Endothelial cell of umbilical vein (primary cell): Measurements from ENCODE around the gene TYRO3. TPM values are rescaled to one million over a fixed set of nuclear protein-coding genes. Genes with fewer than 3 reads are reported as not detected.
A peak's percentile ranks its signal among the peaks of the same experiment; 100 is the strongest.

Source experiments
- BruUV-seq: library from RNA; stranded (reverse); fragments of 400-500 nt; replicated peaks from 2 replicates; lab custom pipeline; 2021; lab: Mats Ljungman, UMichigan
- CTCF ChIA-PET: fragments of 300-600, 350-600 bp; sonication (Branson Sonifier 250); formaldehyde crosslinking; loops from one replicate; lab custom pipeline; 2021; ENCODE audit warnings: antibody characterized with exemption, inconsistent platforms; lab: Charles Lee
- POLR2A ChIA-PET: fragments of 300-600, 350-600 bp; sonication (Branson Sonifier 250); formaldehyde crosslinking; loops from one replicate; lab custom pipeline; 2021; ENCODE audit warnings: antibody characterized with exemption, inconsistent platforms; lab: Charles Lee
- DNase-seq: peaks from one replicate; pipeline ENCODE4 v3.0.0-alpha.2; 2011; ENCODE audit warnings: low read depth, low spot score
- FAIRE-seq: peaks from 2 replicates; lab custom pipeline; 2011; peaks lifted over from hg19 to GRCh38; lab: Jason Lieb, UNC
- H2AFZ ChIP-seq: 2 replicates; pipeline ENCODE4 v1.6.0; 2012; ENCODE audit warnings: low read depth, low read length, control low read depth, inconsistent platforms
- H3K27ac ChIP-seq: 2 replicates; pipeline ENCODE4 v1.5.1; 2011; ENCODE audit warnings: low read depth, mild to moderate bottlenecking, control low read depth, low read length, moderate library complexity; ENCODE audit not compliant: insufficient read depth
- H3K27me3 ChIP-seq, 2 experiments: 2 replicates each; pipeline versions ENCODE4 v1.6.0 to v1.6.1; 2011; ENCODE audit warnings: low read length in 2 of 2, mixed read lengths in 1 of 2; ENCODE audit not compliant: control insufficient read depth in 2 of 2, insufficient read depth in 2 of 2
- H3K36me3 ChIP-seq, 2 experiments: 2 replicates in 1 of 2; 3 replicates in 1 of 2; pipeline ENCODE4 v1.5.1; 2011; ENCODE audit warnings: low read length in 2 of 2, mild to moderate bottlenecking in 1 of 2, moderate library complexity in 1 of 2; ENCODE audit not compliant: control insufficient read depth in 2 of 2, insufficient read depth in 2 of 2; ENCODE audit errors: extremely low read depth in 1 of 2
- H3K4me1 ChIP-seq: 3 replicates; pipeline ENCODE4 v1.5.1; 2011; ENCODE audit warnings: mild to moderate bottlenecking, low read length; ENCODE audit not compliant: control insufficient read depth, insufficient read depth; ENCODE audit errors: extremely low read depth
- H3K4me2 ChIP-seq: 2 replicates; pipeline ENCODE4 v1.6.1; 2011; ENCODE audit warnings: low read length, control low read depth, mixed read lengths; ENCODE audit not compliant: insufficient read depth
- H3K4me3 ChIP-seq, 3 experiments: fragments of 200-600 bp in 1 of 3; sonication (generic), shearing (Covaris generic) in 1 of 3; replicated peaks in 1 of 3; 2 replicates each; pipeline ENCODE4 v1.5.1; 2011 to 2016; ENCODE audit warnings: control low read depth in 3 of 3, low read length in 3 of 3, mild to moderate bottlenecking in 2 of 3, inconsistent platforms in 1 of 3, low read depth in 1 of 3, moderate library complexity in 1 of 3; ENCODE audit not compliant: insufficient read depth in 1 of 3
- H3K79me2 ChIP-seq: 2 replicates; pipeline ENCODE4 v1.6.0; 2012; ENCODE audit warnings: low read length, inconsistent platforms; ENCODE audit not compliant: control insufficient read depth, insufficient read depth
- H3K9ac ChIP-seq: replicated peaks from 2 replicates; pipeline ENCODE3; 2011; ENCODE audit warnings: low read length, control low read depth; ENCODE audit not compliant: insufficient read depth; ENCODE audit errors: extremely low read depth
- H3K9me1 ChIP-seq: replicated peaks from 3 replicates; pipeline ENCODE4 v1.6.0; 2011; ENCODE audit warnings: mild to moderate bottlenecking, low read length; ENCODE audit not compliant: control insufficient read depth, insufficient read depth; ENCODE audit errors: extremely low read depth
- H3K9me3 ChIP-seq: replicated peaks from 2 replicates; pipeline ENCODE4 v1.5.1; 2012; ENCODE audit warnings: low read length, inconsistent platforms; ENCODE audit not compliant: control insufficient read depth, insufficient read depth
- H4K20me1 ChIP-seq: replicated peaks from 2 replicates; pipeline ENCODE3; 2011; ENCODE audit warnings: mild to moderate bottlenecking, low read length; ENCODE audit not compliant: control insufficient read depth, insufficient read depth; ENCODE audit errors: extremely low read depth
- CTCF ChIP-seq, 2 donors: IDR thresholded peaks; 1 replicate in 1 of 2; 2 replicates in 1 of 2; pipeline ENCODE4 v1.5.1; 2011; ENCODE audit warnings: low read length in 2 of 2, mild to moderate bottlenecking in 2 of 2, moderate library complexity in 2 of 2, control low read depth in 1 of 2, inconsistent platforms in 1 of 2, low read depth in 1 of 2; ENCODE audit not compliant: insufficient read depth in 1 of 2; ENCODE audit errors: extremely low read depth in 1 of 2
- EZH2 ChIP-seq: IDR thresholded peaks from 2 replicates; pipeline ENCODE4 v1.6.1; 2012; ENCODE audit warnings: borderline replicate concordance, low read depth, mild to moderate bottlenecking, moderate library complexity, low read length, inconsistent platforms; ENCODE audit not compliant: severe bottlenecking
- FOS ChIP-seq: IDR thresholded peaks from 2 replicates; pipeline ENCODE4 v1.6.1; 2011; ENCODE audit warnings: mild to moderate bottlenecking, low read length, moderate library complexity, borderline replicate concordance; ENCODE audit not compliant: insufficient read depth
- GATA2 ChIP-seq: IDR thresholded peaks from 2 replicates; pipeline ENCODE4 v1.7.0; 2011; ENCODE audit warnings: low read depth, mild to moderate bottlenecking, moderate library complexity, mixed read lengths, low read length; ENCODE audit not compliant: insufficient read length, insufficient read depth
- JUN ChIP-seq: IDR thresholded peaks from 2 replicates; pipeline ENCODE4 v1.6.1; 2011; ENCODE audit warnings: borderline replicate concordance, low read depth; ENCODE audit not compliant: insufficient read length, insufficient read depth
- MAX ChIP-seq: IDR thresholded peaks from 2 replicates; pipeline ENCODE4 v1.6.1; 2011; ENCODE audit not compliant: insufficient read depth, insufficient read length
- MYC ChIP-seq: IDR thresholded peaks from one replicate; pipeline ENCODE4 v1.6.1; 2011; ENCODE audit warnings: mild to moderate bottlenecking, low read depth, low read length
- POLR2A ChIP-seq: IDR thresholded peaks from 2 replicates; pipeline ENCODE4 v1.6.1; 2012; ENCODE audit warnings: low read depth, mild to moderate bottlenecking, control low read depth, low read length
- POLR2AphosphoS5 ChIP-seq: IDR thresholded peaks from 2 replicates; pipeline ENCODE4 v1.6.1; 2012; ENCODE audit warnings: low read depth, mild to moderate bottlenecking, control low read depth, low read length, moderate library complexity; ENCODE audit not compliant: insufficient read depth
- dilution Hi-C: fragments of 300-500 bp; cut with MboI; formaldehyde crosslinking; loops from one replicate; pipeline ENCODE4 v1.15.0; 2019; ENCODE audit warnings: low sequenced_read_pairs; ENCODE audit not compliant: extremely low pct_ligation_motif_present
- intact Hi-C: fragments of 100-400 bp; cut with micrococcal nuclease; formaldehyde crosslinking; loops from one replicate; pipeline ENCODE4 v1.10.0; 2022
- polyA plus RNA-seq, 4 experiments: library from polyadenylated mRNA; depleted of rRNA in 3 of 4; stranded (reverse) in 3 of 4; unstranded in 1 of 4; fragments of >200 nt; gene quantifications; 2 replicates each; pipeline versions ENCODE4 v1.2.1 to v1.2.3, GENCODE V29; 2011 to 2012; ENCODE audit warnings: missing spikeins in 1 of 4
- total RNA-seq: library from RNA; stranded (reverse); gene quantifications from 2 replicates; pipeline ENCODE4 v1.2.3, GENCODE V29; 2021

Gene TYRO3
- total and polyA plus RNA-seq, 2 donors (not counting 3 experiments of a cell fraction or from before 2014, with no cell fraction given): 14.1 to 14.5 TPM

GRCh38 chr15:41512940-41513505 is 46.0 kb upstream of the TYRO3 start:
- FAIRE-seq (no peak), DNase-seq (no peak)
- Histone ChIP-seq H3K36me3 (no peaks in the 10 kb centered on the region), H3K27me3 (peaks cover 37% of the 10 kb centered on the region in 2 experiments), H3K4me2 (peak overlapping the region; percentile 74), H3K4me3 (peak overlapping the region in 1 of 3 experiments; percentile 0), H4K20me1 (no peaks in the 10 kb centered on the region), H3K9me1 (no peaks in the 10 kb centered on the region), H3K9ac (no peak overlapping the region), H2AFZ (peak overlapping the region; percentile 3), H3K79me2 (no peaks in the 10 kb centered on the region), H3K9me3 (no peaks in the 10 kb centered on the region), H3K4me1 (peaks cover 8% of the 10 kb centered on the region), H3K27ac (no peak overlapping the region)
- BruUV-seq: no TSS peak
- TF ChIP-seq EZH2 (peak; percentile 56), POLR2AphosphoS5 (no peak)
- CTCF ChIA-PET: interaction anchor here (2.5 kb wide), 1 partner anchor 47 kb away, joined by 10 read pairs; no protein-coding TSS in a partner anchor
- intact Hi-C loops (no loop called here), dilution Hi-C loops (no loop called here)
- POLR2A ChIA-PET: no interaction called here

DNA sequence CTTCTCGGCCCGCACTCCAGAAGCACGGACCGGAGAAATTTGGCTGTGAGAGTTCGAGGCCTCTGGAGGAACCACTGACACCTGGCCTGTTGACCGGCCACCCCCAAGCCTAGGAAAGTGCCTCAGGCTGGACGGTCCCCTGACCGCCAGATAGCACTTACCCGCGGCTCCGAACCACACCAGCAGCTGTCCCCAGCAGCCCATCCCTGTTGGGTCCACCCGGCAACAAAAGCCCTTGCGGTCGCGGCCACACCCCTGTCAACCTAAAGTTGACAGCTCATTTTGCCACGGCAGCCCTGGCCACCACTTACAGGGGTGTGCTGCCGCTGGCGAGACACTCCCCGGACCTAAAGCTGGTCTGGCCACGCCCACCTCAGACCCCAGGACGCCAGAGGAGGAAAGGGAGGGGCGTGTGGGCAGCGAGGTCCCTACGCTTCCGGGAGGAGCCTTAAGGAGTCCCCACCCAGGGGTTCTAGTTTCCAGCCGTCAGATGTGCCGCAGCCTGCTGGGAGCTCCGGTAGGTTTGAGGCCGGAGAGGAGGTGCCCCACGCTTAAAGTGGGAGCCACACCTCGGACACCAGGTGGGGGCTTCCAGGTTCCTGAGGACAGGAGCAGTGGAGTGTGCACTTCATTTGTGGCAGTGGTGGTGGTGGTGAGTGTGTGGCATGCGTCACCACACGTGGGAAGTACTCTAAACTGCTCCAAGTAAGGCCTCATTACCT is 45.3 kb upstream of the TYRO3 start, which contains the start of gene LTK:
LTK (minus strand) TSS at position 322 of the 722 bp plus-strand sequence; CDS start at position 204, 118 bp downstream.
- Histone ChIP-seq H3K4me3 (peak within 1 kb of the TSS in 1 of 3 experiments; percentile 0), H3K9me3 (no peaks in the 10 kb centered on the region), H3K79me2 (no peaks in the 10 kb centered on the region), H3K9me1 (no peaks in the 10 kb centered on the region), H2AFZ (peak within 1 kb of the TSS; percentile 3), H3K9ac (no peak within 1 kb of the TSS), H3K36me3 (no peaks in the 10 kb centered on the region), H4K20me1 (no peaks in the 10 kb centered on the region), H3K4me1 (peaks cover 8% of the 10 kb centered on the region), H3K27ac (no peak within 1 kb of the TSS), H3K4me2 (peak within 1 kb of the TSS; percentile 74), H3K27me3 (peaks cover 37% of the 10 kb centered on the region in 2 experiments)
- FAIRE-seq (no peak), DNase-seq (no peak)
- intact Hi-C loops (no loop called here), dilution Hi-C loops (no loop called here)
- ChIA-PET CTCF (interaction anchor here (2.5 kb wide), 1 partner anchor 48 kb away, joined by 10 read pairs; no protein-coding TSS in a partner anchor), POLR2A (no interaction called here)
- TF ChIP-seq POLR2A (no peak), JUN (no peak), FOS (no peak), POLR2AphosphoS5 (no peak), EZH2 (no peak), GATA2 (no peak), MYC (no peak), CTCF (IDR thresholded peaks at IDR 0.05; ENCODE audit: extremely low read depth in 1 of 2, insufficient read depth in 1 of 2, low read depth in 1 of 2, low read length in 2 of 2) (no peak), MAX (no peak)
- no TSS peak for BruUV-seq
